Measurements from ENCODE around the gene PITX2. TPM values are rescaled to one million over a fixed set of nuclear protein-coding genes. Genes with fewer than 3 reads are reported as not detected.

The PITX2 gene
- total and polyA plus RNA-seq, 2 of the 13 experiments (the other 11 are each of a cell fraction or from before 2014, with no cell fraction given) = not detected

DNA sequence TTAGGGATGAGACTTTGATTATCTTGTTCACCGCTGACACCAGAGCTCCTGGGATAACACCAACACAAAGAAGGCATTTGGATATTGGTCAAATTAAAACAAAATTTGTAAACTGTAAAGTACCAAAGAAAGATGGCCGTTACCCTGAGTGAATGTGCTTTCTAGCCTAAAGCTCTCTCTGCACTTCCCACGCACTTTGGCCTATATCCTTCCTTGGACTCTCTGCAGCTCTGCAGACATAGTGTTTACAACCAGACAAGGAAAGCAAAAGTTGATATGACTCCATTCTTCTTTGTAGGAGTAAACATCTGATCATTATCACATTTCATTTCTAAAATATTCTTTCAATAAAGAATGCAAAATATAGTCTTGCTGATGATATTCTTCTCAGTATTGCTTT, 44.8 kb upstream of the PITX2 start (continued):
- TF ChIP-seq, protein P1, sequence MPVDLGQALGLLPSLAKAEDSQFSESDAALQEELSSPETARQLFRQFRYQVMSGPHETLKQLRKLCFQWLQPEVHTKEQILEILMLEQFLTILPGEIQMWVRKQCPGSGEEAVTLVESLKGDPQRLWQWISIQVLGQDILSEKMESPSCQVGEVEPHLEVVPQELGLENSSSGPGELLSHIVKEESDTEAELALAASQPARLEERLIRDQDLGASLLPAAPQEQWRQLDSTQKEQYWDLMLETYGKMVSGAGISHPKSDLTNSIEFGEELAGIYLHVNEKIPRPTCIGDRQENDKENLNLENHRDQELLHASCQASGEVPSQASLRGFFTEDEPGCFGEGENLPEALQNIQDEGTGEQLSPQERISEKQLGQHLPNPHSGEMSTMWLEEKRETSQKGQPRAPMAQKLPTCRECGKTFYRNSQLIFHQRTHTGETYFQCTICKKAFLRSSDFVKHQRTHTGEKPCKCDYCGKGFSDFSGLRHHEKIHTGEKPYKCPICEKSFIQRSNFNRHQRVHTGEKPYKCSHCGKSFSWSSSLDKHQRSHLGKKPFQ (CRISPR knock-in tag; IDR thresholded peaks at IDR 0.05; ENCODE audit: insufficient replicate concordance) = no peak
- no peak for TF ChIP-seq NFE2 (CRISPR knock-in tag; IDR thresholded peaks at IDR 0.05)
- TF ChIP-seq TSC22D2 (CRISPR knock-in tag; IDR thresholded peaks at IDR 0.05; ENCODE audit: borderline replicate concordance) = no peak
- no peak for TF ChIP-seq U2AF1 (optimal IDR thresholded peaks at IDR 0.05; ENCODE audit: low read depth, low read length)
- TF ChIP-seq MEIS1 (CRISPR knock-in tag; IDR thresholded peaks at IDR 0.05; ENCODE audit: borderline replicate concordance) = no peak
- TF ChIP-seq ZNF724P (CRISPR knock-in tag; IDR thresholded peaks at IDR 0.05; ENCODE audit: borderline replicate concordance) = no peak
- TF ChIP-seq, protein P2, sequence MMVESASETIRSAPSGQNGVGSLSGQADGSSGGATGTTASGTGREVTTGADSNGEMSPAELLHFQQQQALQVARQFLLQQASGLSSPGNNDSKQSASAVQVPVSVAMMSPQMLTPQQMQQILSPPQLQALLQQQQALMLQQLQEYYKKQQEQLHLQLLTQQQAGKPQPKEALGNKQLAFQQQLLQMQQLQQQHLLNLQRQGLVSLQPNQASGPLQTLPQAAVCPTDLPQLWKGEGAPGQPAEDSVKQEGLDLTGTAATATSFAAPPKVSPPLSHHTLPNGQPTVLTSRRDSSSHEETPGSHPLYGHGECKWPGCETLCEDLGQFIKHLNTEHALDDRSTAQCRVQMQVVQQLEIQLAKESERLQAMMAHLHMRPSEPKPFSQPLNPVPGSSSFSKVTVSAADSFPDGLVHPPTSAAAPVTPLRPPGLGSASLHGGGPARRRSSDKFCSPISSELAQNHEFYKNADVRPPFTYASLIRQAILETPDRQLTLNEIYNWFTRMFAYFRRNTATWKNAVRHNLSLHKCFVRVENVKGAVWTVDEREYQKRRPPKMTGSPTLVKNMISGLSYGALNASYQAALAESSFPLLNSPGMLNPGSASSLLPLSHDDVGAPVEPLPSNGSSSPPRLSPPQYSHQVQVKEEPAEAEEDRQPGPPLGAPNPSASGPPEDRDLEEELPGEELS (CRISPR knock-in tag; IDR thresholded peaks at IDR 0.05) = no peak
- TF ChIP-seq ZBTB7B (CRISPR knock-in tag; IDR thresholded peaks at IDR 0.05) = no peak

DNA sequence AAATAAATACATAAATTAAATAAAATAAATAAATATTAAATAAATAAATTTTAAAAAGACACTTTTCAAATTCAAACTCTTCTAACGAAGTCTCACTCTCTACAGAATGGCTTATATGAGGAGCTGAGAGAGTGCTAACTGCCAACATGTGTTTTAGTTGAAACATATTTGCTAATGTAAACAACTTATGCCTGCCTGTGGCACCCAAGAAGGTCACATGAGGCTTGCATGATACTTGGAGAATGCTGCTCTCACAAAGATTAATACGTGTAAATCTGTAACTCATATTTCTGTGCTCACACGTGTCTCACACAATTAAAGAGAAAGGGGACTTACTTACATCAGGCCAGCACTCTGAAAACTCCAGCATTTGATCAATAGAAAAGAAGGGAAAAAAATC, 43.2 kb upstream of the PITX2 start:
- in situ Hi-C loops (cut with HindIII; ENCODE audit: extremely low pct_ligation_motif_present, low pct_unique_long_range_greater_than_20kb) = no loop called here
- H3K27me3 ChIP-seq (ENCODE audit: control insufficient read depth in 1 of 2, insufficient read depth in 2 of 2, low read length in 2 of 2) = no peaks in the 10 kb centered on the region
- intact Hi-C loops (cut with micrococcal nuclease; ENCODE audit: unreplicated experiment) = no loop called here
- BruUV-seq (replicated peaks) = no TSS peak
- H3K4me1 ChIP-seq (ENCODE audit: insufficient read depth, low read length) = no peaks in the 10 kb centered on the region
- no peaks in the 10 kb centered on the region for H3K36me3 ChIP-seq (replicated peaks in 1 of 2; ENCODE audit: control insufficient read depth in 1 of 2, insufficient read depth in 2 of 2, low read length in 2 of 2)
- no peak overlapping the region for H3K4me2 ChIP-seq (ENCODE audit: low read depth, low read length)
- no peaks in the 10 kb centered on the region for H4K20me1 ChIP-seq (ENCODE audit: insufficient read depth, low read length)
- H2AFZ ChIP-seq (ENCODE audit: low read length) = no peak overlapping the region
- ATAC-seq = no peak
- 14% methylated on average over 3 of the region's 3 CpGs for WGBS (ENCODE audit: low lambda C conversion rate)
- no peaks in the 10 kb centered on the region for H3K79me2 ChIP-seq (ENCODE audit: insufficient read depth, low read length)
- no peak overlapping the region for H3K4me3 ChIP-seq (replicated peaks in 1 of 3; ENCODE audit: insufficient read depth in 1 of 3, low read depth in 2 of 3, low read length in 3 of 3)
- no peak overlapping the region for H3K9ac ChIP-seq (ENCODE audit: insufficient read depth, low read depth, low read length)
- CTCF ChIA-PET (ENCODE audit: low intra/inter-chr PET ratio, low total read pairs) = no interaction called here
- POLR2A ChIA-PET = no interaction called here
- TF ChIP-seq XRCC5 (optimal IDR thresholded peaks at IDR 0.05; ENCODE audit: low read length) (no peak), NCOA2 (CRISPR knock-in tag; IDR thresholded peaks at IDR 0.05) (no peak), TP53 (CRISPR knock-in tag; conservative IDR thresholded peaks at IDR 0.05) (no peak), JDP2 (CRISPR knock-in tag; IDR thresholded peaks at IDR 0.05; ENCODE audit: borderline replicate concordance) (no peak), ZBTB38 (CRISPR knock-in tag; IDR thresholded peaks at IDR 0.05) (no peak), ZBTB1 (CRISPR knock-in tag; IDR thresholded peaks at IDR 0.05; ENCODE audit: borderline replicate concordance) (no peak)
- TF ChIP-seq, protein P3, sequence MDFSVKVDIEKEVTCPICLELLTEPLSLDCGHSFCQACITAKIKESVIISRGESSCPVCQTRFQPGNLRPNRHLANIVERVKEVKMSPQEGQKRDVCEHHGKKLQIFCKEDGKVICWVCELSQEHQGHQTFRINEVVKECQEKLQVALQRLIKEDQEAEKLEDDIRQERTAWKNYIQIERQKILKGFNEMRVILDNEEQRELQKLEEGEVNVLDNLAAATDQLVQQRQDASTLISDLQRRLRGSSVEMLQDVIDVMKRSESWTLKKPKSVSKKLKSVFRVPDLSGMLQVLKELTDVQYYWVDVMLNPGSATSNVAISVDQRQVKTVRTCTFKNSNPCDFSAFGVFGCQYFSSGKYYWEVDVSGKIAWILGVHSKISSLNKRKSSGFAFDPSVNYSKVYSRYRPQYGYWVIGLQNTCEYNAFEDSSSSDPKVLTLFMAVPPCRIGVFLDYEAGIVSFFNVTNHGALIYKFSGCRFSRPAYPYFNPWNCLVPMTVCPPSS (IDR thresholded peaks at IDR 0.05) = no peak
- no peak overlapping the region for H3K27ac ChIP-seq (ENCODE audit: extremely low read length, insufficient read depth, low read length)
- H3K9me3 ChIP-seq (ENCODE audit: low read length) = no peaks in the 10 kb centered on the region
- DNase-seq (ENCODE audit: low spot score) = no peak
- FAIRE-seq = no peak
